A673 (cell line): ENCODE data around the gene LRRC25. TPM values are rescaled to one million over a fixed set of nuclear protein-coding genes. Genes with fewer than 3 reads are reported as not detected.
A peak's percentile ranks its signal among the peaks of the same experiment; 100 is the strongest.

ENCODE experiments used
- BruUV-seq: library from RNA; stranded (reverse); fragments of 400-500 nt; replicated peaks from 2 replicates; lab custom pipeline; 2021; lab: Mats Ljungman, UMichigan
- CTCF ChIA-PET: fragments of 300-600 bp; sonication (Branson Sonifier 250); formaldehyde crosslinking; loops from one replicate; lab custom pipeline; 2022; ENCODE audit warnings: antibody characterized with exemption; lab: Charles Lee
- POLR2A ChIA-PET: fragments of 300-600 bp; sonication (Branson Sonifier 250); formaldehyde crosslinking; loops from one replicate; lab custom pipeline; 2022; ENCODE audit warnings: antibody characterized with exemption; ENCODE audit not compliant: low non-redundant PET; lab: Charles Lee
- DNase-seq: peaks from one replicate; pipeline ENCODE4 v3.0.0-alpha.2; 2015; ENCODE audit warnings: low spot score
- H3K27ac ChIP-seq: fragments of 200-600 bp; sonication (generic); 2 replicates; pipeline ENCODE4 v1.5.1; 2016; ENCODE audit warnings: mixed run types, low read depth, mild to moderate bottlenecking, mixed read lengths, antibody characterized with exemption, low read length; ENCODE audit not compliant: poor library complexity, severe bottlenecking
- H3K27me3 ChIP-seq: fragments of 200-600 bp; sonication (generic); replicated peaks from 2 replicates; pipeline ENCODE4 v1.6.1; 2017; ENCODE audit warnings: mixed run types, low read depth, mild to moderate bottlenecking, mixed read lengths, antibody characterized with exemption, low read length; ENCODE audit not compliant: insufficient read depth, poor library complexity
- H3K36me3 ChIP-seq: fragments of 200-600 bp; sonication (generic); 2 replicates; pipeline ENCODE4 v1.6.1; 2016; ENCODE audit warnings: mixed run types, mild to moderate bottlenecking, mixed read lengths, antibody characterized with exemption, low read length; ENCODE audit not compliant: insufficient read depth, poor library complexity, severe bottlenecking
- H3K4me1 ChIP-seq: fragments of 200-600 bp; sonication (generic); 2 replicates; pipeline ENCODE4 v1.6.1; 2017; ENCODE audit warnings: mixed run types, mild to moderate bottlenecking, mixed read lengths, antibody characterized with exemption, low read length; ENCODE audit not compliant: insufficient read depth, poor library complexity, severe bottlenecking
- H3K4me3 ChIP-seq: fragments of 200-600 bp; sonication (generic); 2 replicates; pipeline ENCODE4 v1.5.1; 2016; ENCODE audit warnings: low read depth, mixed run types, mild to moderate bottlenecking, mixed read lengths, low read length; ENCODE audit not compliant: poor library complexity, severe bottlenecking
- H3K9me3 ChIP-seq: fragments of 200-600 bp; sonication (generic); 2 replicates; pipeline ENCODE4 v1.6.1; 2016; ENCODE audit warnings: mixed run types, low read depth, mild to moderate bottlenecking, mixed read lengths, antibody characterized with exemption, low read length; ENCODE audit not compliant: poor library complexity, severe bottlenecking
- CTCF ChIP-seq: fragments of 300-800, 200-600 bp; sonication (generic); conservative IDR thresholded peaks from 2 replicates; pipeline ENCODE4 v1.5.1; 2017; ENCODE audit warnings: low read depth, mild to moderate bottlenecking, antibody characterized with exemption, low read length, moderate library complexity, mixed read lengths
- EZH2 ChIP-seq: fragments of 200-600 bp; sonication (generic); IDR thresholded peaks from 2 replicates; pipeline ENCODE4 v1.6.1; 2017; ENCODE audit warnings: borderline replicate concordance, low read depth, mild to moderate bottlenecking, mixed read lengths, antibody characterized with exemption, low read length; ENCODE audit not compliant: poor library complexity, severe bottlenecking
- intact Hi-C: fragments of 100-400 bp; cut with micrococcal nuclease; formaldehyde crosslinking; loops from one replicate; pipeline ENCODE4 v1.10.0; 2022; ENCODE audit not compliant: unreplicated experiment
- total RNA-seq: library from RNA; stranded (reverse); gene quantifications from 2 replicates; pipeline ENCODE4 v1.2.3, GENCODE V29; 2021

The LRRC25 gene
- total RNA-seq, 1 experiment from 2014 or later: not detected

- no peaks in the 10 kb centered on the region for H3K9me3 ChIP-seq
- peaks cover 2% of the 10 kb centered on the region for H3K36me3 ChIP-seq
- peaks cover 79% of the 10 kb centered on the region for H3K4me1 ChIP-seq
- peak overlapping the region; percentile 99 for H3K27ac ChIP-seq
- TF ChIP-seq EZH2: no peak
- no peak for TF ChIP-seq CTCF
- no peak for DNase-seq
- no TSS peak for BruUV-seq
- intact Hi-C loops: no loop called here
- CTCF ChIA-PET: no interaction called here
- POLR2A ChIA-PET: no interaction called here
- H3K27me3 ChIP-seq: no peaks in the 10 kb centered on the region
- peak overlapping the region; percentile 88 for H3K4me3 ChIP-seq
Observed at GRCh38 chr19:18420930-18421329, 23.5 kb upstream of the LRRC25 start.

GRCh38 chr19:18419699-18420460 is 22.5 kb upstream of the LRRC25 start:
- no peaks in the 10 kb centered on the region for H3K9me3 ChIP-seq
- DNase-seq: peak; percentile 62
- no peaks in the 10 kb centered on the region for H3K27me3 ChIP-seq
- ChIA-PET POLR2A (no interaction called here), CTCF (interaction anchor here (1.2 kb wide), 1 partner anchor 9 kb away, joined by 6 read pairs; no protein-coding TSS in a partner anchor)
- no peaks in the 10 kb centered on the region for H3K36me3 ChIP-seq
- H3K27ac ChIP-seq: peak overlapping the region; percentile 99
- peak overlapping the region; percentile 88 for H3K4me3 ChIP-seq
- TF ChIP-seq CTCF (no peak), EZH2 (no peak)
- intact Hi-C loops: loop anchor here (5.0 kb wide), 1 partner anchor 218 kb away; the partner anchor contains the start of gene RAB3A
- H3K4me1 ChIP-seq: peaks cover 83% of the 10 kb centered on the region
- no TSS peak for BruUV-seq

GRCh38 chr19:18419195-18419698 is 21.8 kb upstream of the LRRC25 start, which contains the start of gene SSBP4:
SSBP4 (plus strand) TSS chr19:18419398; CDS start chr19:18419649, 251 bp downstream.
- H3K27me3 ChIP-seq: no peaks in the 10 kb centered on the region
- no peaks in the 10 kb centered on the region for H3K9me3 ChIP-seq
- BruUV-seq: no TSS peak
- H3K27ac ChIP-seq: peak within 1 kb of the TSS; percentile 99
- DNase-seq: peak; percentile 93
- no peak; the same call in 1 of the 2 replicates for TF ChIP-seq CTCF
- TF ChIP-seq EZH2: no peak
- ChIA-PET POLR2A (interaction anchor here (0.7 kb wide), 1 partner anchor 112 kb away, joined by 3 read pairs; no protein-coding TSS in a partner anchor), CTCF (interaction anchor here (1.2 kb wide), 1 partner anchor 10 kb away, joined by 6 read pairs; no protein-coding TSS in a partner anchor)
- intact Hi-C loops: loop anchor here (5.0 kb wide), 1 partner anchor 217 kb away; the partner anchor contains the start of gene RAB3A
- no peaks in the 10 kb centered on the region for H3K36me3 ChIP-seq
- H3K4me3 ChIP-seq: peak within 1 kb of the TSS; percentile 88
- H3K4me1 ChIP-seq: peaks cover 84% of the 10 kb centered on the region
